ENCODE data around the gene TRMT1.

The TRMT1 gene

GRCh38 chr19:13121551-13122274, 5.2 kb upstream of the TRMT1 start:
- H3K4me3 ChIP-seq (ENCODE audit: control insufficient read depth, low read depth, low read length): no peak overlapping the region; the same call in 1 of the 2 replicates
- no peak for TF ChIP-seq CTCF (IDR thresholded peaks at IDR 0.05; ENCODE audit: control insufficient read depth, insufficient read depth, low read depth, low read length, missing control alignments)
- no peak for DNase-seq (ENCODE audit: low read depth)

- DNase-seq (ENCODE audit: low read depth): peak; percentile 64
- H3K4me3 ChIP-seq (ENCODE audit: control insufficient read depth, low read depth, low read length): peak overlapping the region; percentile 20
- no peak for TF ChIP-seq CTCF (IDR thresholded peaks at IDR 0.05; ENCODE audit: control insufficient read depth, insufficient read depth, low read depth, low read length, missing control alignments)
These were observed 4.3 kb upstream of the TRMT1 start for GRCh38 chr19:13120817-13121216.

- H3K4me3 ChIP-seq (ENCODE audit: control insufficient read depth, low read depth, low read length): peak overlapping the region; percentile 95; the same call in 1 of the 2 replicates
- no peak for TF ChIP-seq CTCF (IDR thresholded peaks at IDR 0.05; ENCODE audit: control insufficient read depth, insufficient read depth, low read depth, low read length, missing control alignments)
- DNase-seq (ENCODE audit: low read depth): no peak
These were observed 3.5 kb upstream of the TRMT1 start for GRCh38 chr19:13120031-13120430.

GRCh38 chr19:13119627-13120026, 3.1 kb upstream of the TRMT1 start:
- no peak for TF ChIP-seq CTCF (IDR thresholded peaks at IDR 0.05; ENCODE audit: control insufficient read depth, insufficient read depth, low read depth, low read length, missing control alignments)
- peak overlapping the region; percentile 95 for H3K4me3 ChIP-seq (ENCODE audit: control insufficient read depth, low read depth, low read length)
- DNase-seq (ENCODE audit: low read depth): no peak

- peak overlapping the region; percentile 95 for H3K4me3 ChIP-seq (ENCODE audit: control insufficient read depth, low read depth, low read length)
- no peak for DNase-seq (ENCODE audit: low read depth)
- no peak for TF ChIP-seq CTCF (IDR thresholded peaks at IDR 0.05; ENCODE audit: control insufficient read depth, insufficient read depth, low read depth, low read length, missing control alignments)
These were observed 2.1 kb upstream of the TRMT1 start for GRCh38 chr19:13118424-13119193.

- TF ChIP-seq CTCF (IDR thresholded peaks at IDR 0.05; ENCODE audit: control insufficient read depth, insufficient read depth, low read depth, low read length, missing control alignments): no peak
- peak within 1 kb of the TSS; percentile 95 for H3K4me3 ChIP-seq (ENCODE audit: control insufficient read depth, low read depth, low read length)
- DNase-seq (ENCODE audit: low read depth): no peak
These were observed 1.4 kb upstream of the TRMT1 start, which contains the start of gene NACC1 for GRCh38 chr19:13117772-13118423. NACC1 (plus strand) TSS chr19:13118264; CDS start chr19:13135208, 16,944 bp downstream.
